NCI-H1092 (cell line): ENCODE data around the gene OTOP3.

Experiments used
- DNase-seq: peaks from one replicate; lab custom pipeline; 2025; lab: John Stamatoyannopoulos, UW

Gene OTOP3

GRCh38 chr17:74917430-74917829, 18.3 kb upstream of the OTOP3 start:
- DNase-seq: no peak

GRCh38 chr17:74918906-74919305, 16.8 kb upstream of the OTOP3 start:
- no peak for DNase-seq

- no peak for DNase-seq
Measured at GRCh38 chr17:74919440-74920305, 16.0 kb upstream of the OTOP3 start.

GRCh38 chr17:74920306-74920620, 15.4 kb upstream of the OTOP3 start:
- no peak for DNase-seq

GRCh38 chr17:74920642-74921025, 15.1 kb upstream of the OTOP3 start:
- DNase-seq: no peak

GRCh38 chr17:74921026-74921681, 14.5 kb upstream of the OTOP3 start:
- DNase-seq: no peak

- DNase-seq: no peak
Measured at GRCh38 chr17:74921769-74922168, 13.9 kb upstream of the OTOP3 start.

- no peak for DNase-seq
Measured at GRCh38 chr17:74922172-74922571, 13.5 kb upstream of the OTOP3 start.

- no peak for DNase-seq
Measured at GRCh38 chr17:74922694-74923537, 12.8 kb upstream of the OTOP3 start, which contains the start of gene USH1G. TSS of gene USH1G (minus strand) at chr17:74923255. CDS start at chr17:74923073, 182 bp downstream.

- DNase-seq: no peak
Measured at GRCh38 chr17:74923538-74924249, 12.0 kb upstream of the OTOP3 start.

GRCh38 chr17:74924250-74924948, 11.3 kb upstream of the OTOP3 start, which contains the start of gene OTOP2:
TSS of gene OTOP2 (plus strand) at chr17:74924273. CDS start at chr17:74924633, 360 bp downstream.
- no peak for DNase-seq

GRCh38 chr17:74925242-74925641, 10.5 kb upstream of the OTOP3 start:
- no peak for DNase-seq

- no peak for DNase-seq
Measured at GRCh38 chr17:74928786-74929185, 6.9 kb upstream of the OTOP3 start.

- DNase-seq: no peak
Measured at GRCh38 chr17:74930535-74931036, 5.1 kb upstream of the OTOP3 start.

GRCh38 chr17:74935048-74935447, 650 bp upstream of the OTOP3 start:
- DNase-seq: no peak

GRCh38 chr17:74936470-74936799, 737 bp downstream of the OTOP3 start:
- DNase-seq: no peak

GRCh38 chr17:74937064-74938051, 1.7 kb downstream of the OTOP3 start:
- no peak for DNase-seq

GRCh38 chr17:74938194-74938950, 2.7 kb downstream of the OTOP3 start:
- no peak for DNase-seq

- DNase-seq: no peak
Measured at GRCh38 chr17:74939534-74939933, 3.8 kb downstream of the OTOP3 start.
